ENCODE results near the gene ACAA2.
"Not testable (repeated sequence)": the region's sequence is repeated elsewhere in the genome, so short reads cannot be mapped to it uniquely, and the experiment has no call there.

The ACAA2 gene

DNA sequence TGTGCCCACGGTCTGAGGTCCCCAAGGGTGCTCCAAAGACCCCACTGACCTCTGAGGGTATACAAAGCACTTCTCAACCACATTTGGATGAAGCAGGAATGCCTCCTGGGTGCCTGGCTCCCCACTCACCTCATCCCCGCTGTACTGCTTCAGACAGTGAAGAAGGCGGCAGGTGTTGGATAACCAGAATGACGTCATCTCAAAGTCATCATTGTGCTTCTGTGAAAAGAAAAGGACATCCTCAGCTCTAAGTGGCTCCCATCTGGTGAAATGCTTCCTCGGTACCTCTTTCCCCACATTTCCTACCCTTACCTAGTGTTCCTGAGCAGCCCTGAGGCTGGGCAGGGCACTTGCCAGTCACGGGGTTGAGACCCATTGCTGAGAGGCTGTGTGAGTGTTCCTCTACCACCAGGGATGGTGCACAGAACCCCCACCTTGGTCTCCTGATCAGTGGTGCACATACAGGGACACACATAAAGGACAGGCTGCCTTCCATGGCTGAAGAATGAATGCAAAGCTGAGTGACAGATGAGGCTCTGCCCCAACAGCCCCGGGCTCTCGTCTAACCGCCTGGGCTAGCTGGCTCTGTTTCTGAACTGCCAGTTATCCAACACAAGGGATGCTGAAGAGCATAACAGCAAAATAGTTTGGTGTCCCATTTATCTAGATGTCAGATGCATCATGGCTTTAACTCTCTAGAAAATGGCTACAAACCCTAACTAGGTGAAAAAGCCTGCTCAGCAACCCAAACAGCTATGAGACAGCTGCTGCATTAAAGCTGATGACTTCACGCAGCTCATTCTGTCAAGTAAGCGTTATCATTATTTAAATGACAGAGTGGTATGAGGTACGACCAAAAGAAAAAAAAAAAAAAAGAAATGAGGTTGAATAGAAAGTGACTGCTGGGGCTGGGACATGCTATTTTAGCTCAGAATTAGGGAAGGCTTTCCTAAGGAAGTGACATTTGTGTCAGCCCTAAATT lies 28.2 kb upstream of the ACAA2 start:
- TF ChIP-seq, protein P1, sequence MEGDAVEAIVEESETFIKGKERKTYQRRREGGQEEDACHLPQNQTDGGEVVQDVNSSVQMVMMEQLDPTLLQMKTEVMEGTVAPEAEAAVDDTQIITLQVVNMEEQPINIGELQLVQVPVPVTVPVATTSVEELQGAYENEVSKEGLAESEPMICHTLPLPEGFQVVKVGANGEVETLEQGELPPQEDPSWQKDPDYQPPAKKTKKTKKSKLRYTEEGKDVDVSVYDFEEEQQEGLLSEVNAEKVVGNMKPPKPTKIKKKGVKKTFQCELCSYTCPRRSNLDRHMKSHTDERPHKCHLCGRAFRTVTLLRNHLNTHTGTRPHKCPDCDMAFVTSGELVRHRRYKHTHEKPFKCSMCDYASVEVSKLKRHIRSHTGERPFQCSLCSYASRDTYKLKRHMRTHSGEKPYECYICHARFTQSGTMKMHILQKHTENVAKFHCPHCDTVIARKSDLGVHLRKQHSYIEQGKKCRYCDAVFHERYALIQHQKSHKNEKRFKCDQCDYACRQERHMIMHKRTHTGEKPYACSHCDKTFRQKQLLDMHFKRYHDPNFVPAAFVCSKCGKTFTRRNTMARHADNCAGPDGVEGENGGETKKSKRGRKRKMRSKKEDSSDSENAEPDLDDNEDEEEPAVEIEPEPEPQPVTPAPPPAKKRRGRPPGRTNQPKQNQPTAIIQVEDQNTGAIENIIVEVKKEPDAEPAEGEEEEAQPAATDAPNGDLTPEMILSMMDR (IDR thresholded peaks at IDR 0.05; ENCODE audit: control extremely low read depth, extremely low read depth, low read depth, missing control alignments): no peak
- DNase-seq (ENCODE audit: extremely low spot score): no peak
- CTCF ChIA-PET: interaction anchor here (1.2 kb wide), 1 partner anchor 13 kb away, joined by 3 read pairs; no protein-coding TSS in a partner anchor
- POLR2A ChIA-PET: no interaction called here

DNA sequence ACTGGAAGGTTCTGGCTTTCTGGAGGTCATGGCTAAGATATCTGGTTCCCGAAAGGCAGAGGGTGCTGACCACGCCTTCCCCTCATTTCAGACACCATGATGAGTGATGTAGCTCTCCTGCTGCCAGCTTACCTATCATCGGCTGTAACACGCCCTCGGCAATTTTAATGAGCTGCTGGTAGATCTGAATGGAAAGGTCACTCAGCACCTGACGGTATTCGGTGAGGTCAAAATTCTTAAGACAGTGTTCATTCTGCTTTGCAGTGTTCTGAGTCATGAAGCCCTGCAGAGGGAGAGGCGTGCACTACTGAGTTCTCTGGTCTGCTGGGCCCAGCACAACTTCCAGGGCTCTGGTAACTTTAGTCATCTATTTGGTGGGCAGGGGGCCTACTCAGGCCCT lies 25.7 kb upstream of the ACAA2 start:
- DNase-seq (ENCODE audit: extremely low spot score): no peak
- POLR2A ChIA-PET: no interaction called here
- CTCF ChIA-PET: no interaction called here
- TF ChIP-seq, protein P1 (IDR thresholded peaks at IDR 0.05; ENCODE audit: control extremely low read depth, extremely low read depth, low read depth, missing control alignments): no peak

- DNase-seq (ENCODE audit: extremely low spot score): no peak
- TF ChIP-seq, protein P1 (IDR thresholded peaks at IDR 0.05; ENCODE audit: control extremely low read depth, extremely low read depth, low read depth, missing control alignments): no peak
- ChIA-PET POLR2A (no interaction called here), CTCF (no interaction called here)
These were observed 25.0 kb upstream of the ACAA2 start for GRCh38 chr18:49838381-49838780.

GRCh38 chr18:49837889-49838288 lies 24.6 kb upstream of the ACAA2 start:
- TF ChIP-seq, protein P1 (IDR thresholded peaks at IDR 0.05; ENCODE audit: control extremely low read depth, extremely low read depth, low read depth, missing control alignments): no peak
- no peak for DNase-seq (ENCODE audit: extremely low spot score)
- CTCF ChIA-PET: interaction anchor here (1.1 kb wide), 1 partner anchor 405 kb away, joined by 3 read pairs; no protein-coding TSS in a partner anchor
- POLR2A ChIA-PET: no interaction called here

- POLR2A ChIA-PET; DNase-seq (ENCODE audit: extremely low spot score): not testable (repeated sequence)
- CTCF ChIA-PET: interaction anchor here (1.1 to 2.2 kb wide), 2 partner anchors 21 to 405 kb away, joined by 3 to 7 read pairs; no protein-coding TSS in a partner anchor
These were observed 24.0 kb upstream of the ACAA2 start for GRCh38 chr18:49837316-49837835.

DNA sequence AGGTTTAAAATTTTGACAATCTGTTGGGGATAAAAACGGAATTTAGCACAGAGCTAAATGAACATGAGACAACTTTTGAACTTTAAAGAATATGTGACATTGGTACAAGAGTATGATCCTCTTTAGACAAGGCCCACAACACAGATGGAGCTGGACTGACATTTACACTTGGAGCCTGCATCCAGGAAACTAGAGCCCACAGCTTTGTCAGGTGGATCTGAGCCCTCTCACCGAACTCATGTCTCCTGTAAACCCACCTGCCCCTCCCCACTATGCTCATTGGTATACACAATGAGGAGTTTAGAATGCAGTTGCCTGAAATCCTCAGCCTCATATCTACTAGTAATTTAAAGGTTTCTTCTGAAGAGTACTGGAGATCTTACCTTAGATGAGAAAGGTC lies 22.1 kb upstream of the ACAA2 start:
- POLR2A ChIA-PET: no interaction called here
- DNase-seq (ENCODE audit: extremely low spot score): no peak
- TF ChIP-seq, protein P1 (IDR thresholded peaks at IDR 0.05; ENCODE audit: control extremely low read depth, extremely low read depth, low read depth, missing control alignments): no peak
- CTCF ChIA-PET: interaction anchor here (0.9 to 2.2 kb wide), 3 partner anchors 15 to 23 kb away, joined by 3 to 7 read pairs (median 3); no protein-coding TSS in a partner anchor

DNA sequence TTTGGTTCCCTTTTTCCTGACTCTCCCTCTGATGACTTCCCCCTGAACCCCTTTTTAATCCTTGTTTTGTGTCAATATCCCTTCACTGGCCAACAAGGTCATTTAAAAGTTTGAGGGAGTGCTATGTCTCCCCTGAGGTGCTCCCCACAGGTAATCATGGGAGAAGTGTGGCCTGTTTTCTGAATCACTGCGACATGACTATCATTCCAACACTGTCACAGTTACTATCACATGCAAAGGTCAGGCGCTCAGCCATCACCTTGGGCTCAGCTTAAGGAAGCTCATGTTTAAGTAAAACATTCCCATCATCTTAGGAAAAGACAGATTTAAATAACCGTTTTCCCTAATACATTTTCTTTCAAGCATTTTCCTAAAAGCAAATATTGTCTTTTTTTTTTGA lies 20.9 kb upstream of the ACAA2 start:
- POLR2A ChIA-PET: no interaction called here
- CTCF ChIA-PET: interaction anchor here (0.9 to 1.4 kb wide), 2 partner anchors 24 to 30 kb away, joined by 3 read pairs; no protein-coding TSS in a partner anchor
- no peak for DNase-seq (ENCODE audit: extremely low spot score)
- TF ChIP-seq, protein P1 (IDR thresholded peaks at IDR 0.05; ENCODE audit: control extremely low read depth, extremely low read depth, low read depth, missing control alignments): no peak
